ENCODE results near the gene MAPRE3.

- no peak for TF ChIP-seq MAX (CRISPR knock-in tag; IDR thresholded peaks at IDR 0.05)
- no peak for TF ChIP-seq USF1 (CRISPR knock-in tag; IDR thresholded peaks at IDR 0.05)
- no peak for TF ChIP-seq CTCF (IDR thresholded peaks at IDR 0.05 in 2 of 3, conservative IDR thresholded peaks at IDR 0.05 in 1 of 3; ENCODE audit: insufficient read depth in 2 of 3, low read depth in 1 of 3, low read length in 3 of 3)
- TF ChIP-seq TEAD4 (IDR thresholded peaks at IDR 0.05; ENCODE audit: low read length): no peak
- TF ChIP-seq TEAD4 (CRISPR knock-in tag; IDR thresholded peaks at IDR 0.05; ENCODE audit: borderline replicate concordance): no peak
- TF ChIP-seq, protein P1, sequence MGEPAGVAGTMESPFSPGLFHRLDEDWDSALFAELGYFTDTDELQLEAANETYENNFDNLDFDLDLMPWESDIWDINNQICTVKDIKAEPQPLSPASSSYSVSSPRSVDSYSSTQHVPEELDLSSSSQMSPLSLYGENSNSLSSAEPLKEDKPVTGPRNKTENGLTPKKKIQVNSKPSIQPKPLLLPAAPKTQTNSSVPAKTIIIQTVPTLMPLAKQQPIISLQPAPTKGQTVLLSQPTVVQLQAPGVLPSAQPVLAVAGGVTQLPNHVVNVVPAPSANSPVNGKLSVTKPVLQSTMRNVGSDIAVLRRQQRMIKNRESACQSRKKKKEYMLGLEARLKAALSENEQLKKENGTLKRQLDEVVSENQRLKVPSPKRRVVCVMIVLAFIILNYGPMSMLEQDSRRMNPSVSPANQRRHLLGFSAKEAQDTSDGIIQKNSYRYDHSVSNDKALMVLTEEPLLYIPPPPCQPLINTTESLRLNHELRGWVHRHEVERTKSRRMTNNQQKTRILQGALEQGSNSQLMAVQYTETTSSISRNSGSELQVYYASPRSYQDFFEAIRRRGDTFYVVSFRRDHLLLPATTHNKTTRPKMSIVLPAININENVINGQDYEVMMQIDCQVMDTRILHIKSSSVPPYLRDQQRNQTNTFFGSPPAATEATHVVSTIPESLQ (CRISPR knock-in tag; IDR thresholded peaks at IDR 0.05): no peak
- no peak for TF ChIP-seq BMI1 (IDR thresholded peaks at IDR 0.05; ENCODE audit: low read length)
- TF ChIP-seq CHCHD3 (CRISPR knock-in tag; IDR thresholded peaks at IDR 0.05): no peak
These were observed 88.8 kb downstream of the MAPRE3 start for GRCh38 chr2:27059141-27059820.

All from K562 (cell line).